ENCODE data around the gene PPP3CB.

DNA sequence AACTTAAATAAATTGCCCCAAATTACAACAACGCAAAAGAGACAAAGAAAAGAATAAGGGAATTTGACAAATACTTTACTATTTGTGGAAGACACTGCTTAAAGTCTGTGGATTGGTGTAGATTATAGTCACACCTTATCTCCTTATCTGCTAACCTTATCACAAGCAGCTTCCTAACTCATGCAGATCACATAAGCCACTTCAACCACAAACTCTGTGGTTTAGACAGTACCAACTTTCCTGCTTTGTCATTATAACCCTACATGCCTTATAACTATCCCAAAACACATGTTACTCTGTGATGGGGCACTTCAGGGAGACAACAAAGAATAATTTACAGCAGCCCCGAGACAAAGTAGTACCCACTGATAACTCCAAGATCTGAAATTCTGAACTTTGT, 41.5 kb upstream of the PPP3CB start:
- TF ChIP-seq, protein P1, sequence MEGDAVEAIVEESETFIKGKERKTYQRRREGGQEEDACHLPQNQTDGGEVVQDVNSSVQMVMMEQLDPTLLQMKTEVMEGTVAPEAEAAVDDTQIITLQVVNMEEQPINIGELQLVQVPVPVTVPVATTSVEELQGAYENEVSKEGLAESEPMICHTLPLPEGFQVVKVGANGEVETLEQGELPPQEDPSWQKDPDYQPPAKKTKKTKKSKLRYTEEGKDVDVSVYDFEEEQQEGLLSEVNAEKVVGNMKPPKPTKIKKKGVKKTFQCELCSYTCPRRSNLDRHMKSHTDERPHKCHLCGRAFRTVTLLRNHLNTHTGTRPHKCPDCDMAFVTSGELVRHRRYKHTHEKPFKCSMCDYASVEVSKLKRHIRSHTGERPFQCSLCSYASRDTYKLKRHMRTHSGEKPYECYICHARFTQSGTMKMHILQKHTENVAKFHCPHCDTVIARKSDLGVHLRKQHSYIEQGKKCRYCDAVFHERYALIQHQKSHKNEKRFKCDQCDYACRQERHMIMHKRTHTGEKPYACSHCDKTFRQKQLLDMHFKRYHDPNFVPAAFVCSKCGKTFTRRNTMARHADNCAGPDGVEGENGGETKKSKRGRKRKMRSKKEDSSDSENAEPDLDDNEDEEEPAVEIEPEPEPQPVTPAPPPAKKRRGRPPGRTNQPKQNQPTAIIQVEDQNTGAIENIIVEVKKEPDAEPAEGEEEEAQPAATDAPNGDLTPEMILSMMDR (IDR thresholded peaks at IDR 0.05; ENCODE audit: insufficient read depth, low read depth, low read length): no peak
- no peak for TF ChIP-seq EZH2 (IDR thresholded peaks at IDR 0.05; ENCODE audit: insufficient read depth, low read length)
